ENCODE data around the gene LATS2.

DNA sequence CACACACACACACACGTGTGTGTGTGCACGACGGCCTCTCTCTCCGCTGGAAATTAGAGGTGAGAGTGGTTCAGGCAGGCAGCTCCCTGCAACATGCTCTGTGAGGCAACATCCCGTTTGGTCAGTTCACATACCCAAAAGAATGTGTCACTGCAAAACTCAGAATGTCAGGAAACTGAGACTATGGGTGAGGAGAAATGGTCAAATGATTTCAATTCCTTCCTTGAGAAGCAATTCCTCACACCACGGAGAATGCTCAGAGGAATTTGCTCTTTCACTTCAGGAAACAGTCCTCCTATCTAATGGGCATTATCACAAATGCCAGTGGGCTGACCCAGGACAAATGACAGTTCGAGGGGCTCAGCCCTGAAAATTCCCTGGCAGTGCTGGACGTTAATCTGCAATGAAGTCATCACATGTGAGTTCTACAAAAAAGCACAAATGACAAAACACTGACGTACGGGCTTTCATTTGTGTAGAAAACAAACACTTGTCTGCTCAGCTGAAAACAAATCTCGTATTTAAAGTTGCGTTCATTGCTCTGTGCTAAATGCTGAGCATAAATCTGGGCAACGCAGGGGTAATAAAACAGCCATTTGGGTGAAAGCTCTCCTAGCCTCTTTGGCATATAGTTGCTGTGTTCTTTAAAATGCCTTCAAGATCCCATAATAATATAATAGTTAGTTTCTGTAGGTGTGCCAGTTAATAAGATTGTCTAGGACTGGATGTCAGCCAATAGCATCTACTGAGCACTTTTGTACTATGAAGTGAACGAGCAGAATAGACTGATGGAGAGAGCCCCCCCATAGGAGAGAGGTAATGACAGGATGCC lies 18.6 kb upstream of the LATS2 start:
- TF ChIP-seq, protein P1, sequence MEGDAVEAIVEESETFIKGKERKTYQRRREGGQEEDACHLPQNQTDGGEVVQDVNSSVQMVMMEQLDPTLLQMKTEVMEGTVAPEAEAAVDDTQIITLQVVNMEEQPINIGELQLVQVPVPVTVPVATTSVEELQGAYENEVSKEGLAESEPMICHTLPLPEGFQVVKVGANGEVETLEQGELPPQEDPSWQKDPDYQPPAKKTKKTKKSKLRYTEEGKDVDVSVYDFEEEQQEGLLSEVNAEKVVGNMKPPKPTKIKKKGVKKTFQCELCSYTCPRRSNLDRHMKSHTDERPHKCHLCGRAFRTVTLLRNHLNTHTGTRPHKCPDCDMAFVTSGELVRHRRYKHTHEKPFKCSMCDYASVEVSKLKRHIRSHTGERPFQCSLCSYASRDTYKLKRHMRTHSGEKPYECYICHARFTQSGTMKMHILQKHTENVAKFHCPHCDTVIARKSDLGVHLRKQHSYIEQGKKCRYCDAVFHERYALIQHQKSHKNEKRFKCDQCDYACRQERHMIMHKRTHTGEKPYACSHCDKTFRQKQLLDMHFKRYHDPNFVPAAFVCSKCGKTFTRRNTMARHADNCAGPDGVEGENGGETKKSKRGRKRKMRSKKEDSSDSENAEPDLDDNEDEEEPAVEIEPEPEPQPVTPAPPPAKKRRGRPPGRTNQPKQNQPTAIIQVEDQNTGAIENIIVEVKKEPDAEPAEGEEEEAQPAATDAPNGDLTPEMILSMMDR (IDR thresholded peaks at IDR 0.05) = no peak
- TF ChIP-seq POLR2A (IDR thresholded peaks at IDR 0.05) = no peak

All from esophagus squamous epithelium (tissue), 4 donors.